A673 (cell line): ENCODE results near the gene ITGA6. TPM values are rescaled to one million over a fixed set of nuclear protein-coding genes. Genes with fewer than 3 reads are reported as not detected.

Experiments
- BruUV-seq: library from RNA; stranded (reverse); fragments of 400-500 nt; replicated peaks from 2 replicates; lab custom pipeline; 2021; lab: Mats Ljungman, UMichigan
- CTCF ChIA-PET: fragments of 300-600 bp; sonication (Branson Sonifier 250); formaldehyde crosslinking; loops from one replicate; lab custom pipeline; 2022; ENCODE audit warnings: antibody characterized with exemption; lab: Charles Lee
- POLR2A ChIA-PET: fragments of 300-600 bp; sonication (Branson Sonifier 250); formaldehyde crosslinking; loops from one replicate; lab custom pipeline; 2022; ENCODE audit warnings: antibody characterized with exemption; ENCODE audit not compliant: low non-redundant PET; lab: Charles Lee
- DNase-seq: peaks from one replicate; pipeline ENCODE4 v3.0.0-alpha.2; 2015; ENCODE audit warnings: low spot score
- H3K27ac ChIP-seq: fragments of 200-600 bp; sonication (generic); 2 replicates; pipeline ENCODE4 v1.5.1; 2016; ENCODE audit warnings: mixed run types, low read depth, mild to moderate bottlenecking, mixed read lengths, antibody characterized with exemption, low read length; ENCODE audit not compliant: poor library complexity, severe bottlenecking
- H3K27me3 ChIP-seq: fragments of 200-600 bp; sonication (generic); replicated peaks from 2 replicates; pipeline ENCODE4 v1.6.1; 2017; ENCODE audit warnings: mixed run types, low read depth, mild to moderate bottlenecking, mixed read lengths, antibody characterized with exemption, low read length; ENCODE audit not compliant: insufficient read depth, poor library complexity
- H3K36me3 ChIP-seq: fragments of 200-600 bp; sonication (generic); 2 replicates; pipeline ENCODE4 v1.6.1; 2016; ENCODE audit warnings: mixed run types, mild to moderate bottlenecking, mixed read lengths, antibody characterized with exemption, low read length; ENCODE audit not compliant: insufficient read depth, poor library complexity, severe bottlenecking
- H3K4me1 ChIP-seq: fragments of 200-600 bp; sonication (generic); 2 replicates; pipeline ENCODE4 v1.6.1; 2017; ENCODE audit warnings: mixed run types, mild to moderate bottlenecking, mixed read lengths, antibody characterized with exemption, low read length; ENCODE audit not compliant: insufficient read depth, poor library complexity, severe bottlenecking
- H3K4me3 ChIP-seq: fragments of 200-600 bp; sonication (generic); 2 replicates; pipeline ENCODE4 v1.5.1; 2016; ENCODE audit warnings: low read depth, mixed run types, mild to moderate bottlenecking, mixed read lengths, low read length; ENCODE audit not compliant: poor library complexity, severe bottlenecking
- H3K9me3 ChIP-seq: fragments of 200-600 bp; sonication (generic); 2 replicates; pipeline ENCODE4 v1.6.1; 2016; ENCODE audit warnings: mixed run types, low read depth, mild to moderate bottlenecking, mixed read lengths, antibody characterized with exemption, low read length; ENCODE audit not compliant: poor library complexity, severe bottlenecking
- CTCF ChIP-seq: fragments of 300-800, 200-600 bp; sonication (generic); conservative IDR thresholded peaks from 2 replicates; pipeline ENCODE4 v1.5.1; 2017; ENCODE audit warnings: low read depth, mild to moderate bottlenecking, antibody characterized with exemption, low read length, moderate library complexity, mixed read lengths
- EZH2 ChIP-seq: fragments of 200-600 bp; sonication (generic); IDR thresholded peaks from 2 replicates; pipeline ENCODE4 v1.6.1; 2017; ENCODE audit warnings: borderline replicate concordance, low read depth, mild to moderate bottlenecking, mixed read lengths, antibody characterized with exemption, low read length; ENCODE audit not compliant: poor library complexity, severe bottlenecking
- intact Hi-C: fragments of 100-400 bp; cut with micrococcal nuclease; formaldehyde crosslinking; loops from one replicate; pipeline ENCODE4 v1.10.0; 2022; ENCODE audit not compliant: unreplicated experiment
- total RNA-seq: library from RNA; stranded (reverse); gene quantifications from 2 replicates; pipeline ENCODE4 v1.2.3, GENCODE V29; 2021

ITGA6 gene
- total RNA-seq, 1 experiment from 2014 or later = 7.7 TPM

DNA sequence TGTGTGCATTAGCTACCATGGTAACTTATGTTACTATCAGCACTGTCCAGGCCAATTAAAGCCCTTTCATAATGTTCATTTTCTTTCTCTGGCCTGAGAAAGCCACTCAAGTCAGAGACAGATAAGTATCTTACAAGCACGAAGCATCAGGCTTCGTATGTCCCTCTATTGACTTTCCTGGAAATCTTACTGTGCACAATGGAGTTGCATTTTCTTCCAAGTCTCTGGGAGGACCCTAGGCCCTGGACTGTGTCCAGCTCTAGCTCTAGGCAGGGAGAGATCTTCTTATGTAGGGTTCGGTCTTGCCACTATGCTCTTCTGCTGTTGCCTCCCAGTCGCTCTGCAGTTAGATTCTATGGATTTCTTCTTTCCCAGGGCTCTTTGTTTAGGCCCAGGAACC lies 40.0 kb upstream of the ITGA6 start:
- no TSS peak for BruUV-seq
- no peaks in the 10 kb centered on the region for H3K4me1 ChIP-seq
- no peaks in the 10 kb centered on the region for H3K36me3 ChIP-seq
- CTCF ChIA-PET = no interaction called here
- H3K9me3 ChIP-seq = no peaks in the 10 kb centered on the region
- peaks cover 3% of the 10 kb centered on the region for H3K27me3 ChIP-seq
- no peak for TF ChIP-seq EZH2
- TF ChIP-seq CTCF = no peak
- no peak overlapping the region for H3K27ac ChIP-seq
- no peak for DNase-seq
- POLR2A ChIA-PET = no interaction called here
- H3K4me3 ChIP-seq = no peak overlapping the region
- intact Hi-C loops = no loop called here

- intact Hi-C loops = no loop called here
- H3K36me3 ChIP-seq = no peaks in the 10 kb centered on the region
- DNase-seq = no peak
- no peak overlapping the region for H3K4me3 ChIP-seq
- TF ChIP-seq EZH2 (no peak), CTCF (no peak)
- H3K4me1 ChIP-seq = no peaks in the 10 kb centered on the region
- ChIA-PET CTCF (interaction anchor here (0.7 kb wide), 1 partner anchor 75 kb away, joined by 11 read pairs; no protein-coding TSS in a partner anchor), POLR2A (no interaction called here)
- H3K27ac ChIP-seq = no peak overlapping the region
- no peaks in the 10 kb centered on the region for H3K9me3 ChIP-seq
- H3K27me3 ChIP-seq = peaks cover 3% of the 10 kb centered on the region
- no TSS peak for BruUV-seq
These were observed 37.6 kb upstream of the ITGA6 start for GRCh38 chr2:172389685-172390339.

- ChIA-PET POLR2A (no interaction called here), CTCF (no interaction called here)
- Histone ChIP-seq H3K27ac (no peak overlapping the region), H3K9me3 (no peaks in the 10 kb centered on the region), H3K4me3 (no peak overlapping the region), H3K27me3 (peaks cover 3% of the 10 kb centered on the region), H3K4me1 (no peaks in the 10 kb centered on the region), H3K36me3 (no peaks in the 10 kb centered on the region)
- TF ChIP-seq EZH2 (no peak), CTCF (no peak)
- BruUV-seq = no TSS peak
- no peak for DNase-seq
- intact Hi-C loops = no loop called here
These were observed 33.4 kb upstream of the ITGA6 start for GRCh38 chr2:172394002-172394401.
